Astrocyte of the cerebellum (primary cell): Measurements from ENCODE around the gene SLC36A3.

Source experiments
- DNase-seq: peaks from one replicate; pipeline ENCODE4 v3.0.0-alpha.2; 2011; ENCODE audit warnings: low read depth
- H3K4me3 ChIP-seq: 2 replicates; pipeline ENCODE4 v1.5.1; 2011; ENCODE audit warnings: mild to moderate bottlenecking, low read depth, low read length, moderate library complexity
- in situ Hi-C: cut with HindIII; loops from 2 replicates; pipeline ENCODE4 v1.10.0; 2017; ENCODE audit warnings: low sequenced_read_pairs
- TF ChIP-seq, protein P1 (sequence below): IDR thresholded peaks from 2 replicates; pipeline ENCODE4 v1.5.1; 2012; ENCODE audit warnings: low read length, low read depth, moderate library complexity, mild to moderate bottlenecking; ENCODE audit errors: missing control alignments

Gene SLC36A3

GRCh38 chr5:151283120-151283825 lies 20.3 kb downstream of the SLC36A3 start:
- no peak for DNase-seq
- TF ChIP-seq, protein P1, sequence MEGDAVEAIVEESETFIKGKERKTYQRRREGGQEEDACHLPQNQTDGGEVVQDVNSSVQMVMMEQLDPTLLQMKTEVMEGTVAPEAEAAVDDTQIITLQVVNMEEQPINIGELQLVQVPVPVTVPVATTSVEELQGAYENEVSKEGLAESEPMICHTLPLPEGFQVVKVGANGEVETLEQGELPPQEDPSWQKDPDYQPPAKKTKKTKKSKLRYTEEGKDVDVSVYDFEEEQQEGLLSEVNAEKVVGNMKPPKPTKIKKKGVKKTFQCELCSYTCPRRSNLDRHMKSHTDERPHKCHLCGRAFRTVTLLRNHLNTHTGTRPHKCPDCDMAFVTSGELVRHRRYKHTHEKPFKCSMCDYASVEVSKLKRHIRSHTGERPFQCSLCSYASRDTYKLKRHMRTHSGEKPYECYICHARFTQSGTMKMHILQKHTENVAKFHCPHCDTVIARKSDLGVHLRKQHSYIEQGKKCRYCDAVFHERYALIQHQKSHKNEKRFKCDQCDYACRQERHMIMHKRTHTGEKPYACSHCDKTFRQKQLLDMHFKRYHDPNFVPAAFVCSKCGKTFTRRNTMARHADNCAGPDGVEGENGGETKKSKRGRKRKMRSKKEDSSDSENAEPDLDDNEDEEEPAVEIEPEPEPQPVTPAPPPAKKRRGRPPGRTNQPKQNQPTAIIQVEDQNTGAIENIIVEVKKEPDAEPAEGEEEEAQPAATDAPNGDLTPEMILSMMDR: no peak
- in situ Hi-C loops: no loop called here
- no peak overlapping the region for H3K4me3 ChIP-seq

DNA sequence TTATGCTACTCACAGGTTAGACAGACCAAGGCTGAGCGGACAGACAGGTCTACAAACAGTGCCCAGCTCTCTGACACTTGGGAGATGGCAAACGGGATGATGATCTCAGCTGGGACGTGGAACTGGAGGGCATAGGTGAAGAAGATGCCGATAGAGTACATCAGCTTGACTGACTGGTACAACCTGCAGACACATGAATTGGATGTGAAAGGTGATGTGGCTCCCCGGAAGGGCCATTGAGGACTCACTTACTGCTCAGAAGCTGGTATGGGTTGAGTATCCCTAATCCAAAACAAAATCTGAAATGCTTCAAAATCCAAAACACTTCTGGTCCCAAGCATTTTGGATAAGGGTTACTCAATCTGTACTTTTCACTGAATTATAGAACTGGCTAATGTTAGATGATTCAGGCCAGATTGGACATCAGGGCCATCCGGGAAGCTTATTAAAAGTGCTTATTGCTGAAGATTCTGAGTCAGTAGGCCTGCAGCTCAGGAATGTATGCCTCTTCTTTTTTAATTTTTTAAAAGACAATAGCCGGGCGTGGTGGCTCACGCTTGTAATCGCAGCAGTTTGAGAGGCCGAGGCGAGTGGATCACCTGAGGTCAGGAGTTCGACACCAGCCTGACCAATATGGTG lies 22.4 kb downstream of the SLC36A3 start:
- H3K4me3 ChIP-seq: no peak overlapping the region
- TF ChIP-seq, protein P1: no peak
- in situ Hi-C loops: no loop called here
- DNase-seq: no peak

- no peak overlapping the region for H3K4me3 ChIP-seq
- TF ChIP-seq, protein P1: no peak
- in situ Hi-C loops: no loop called here
Observed at GRCh38 chr5:151280443-151280842, 23.1 kb downstream of the SLC36A3 start.

DNA sequence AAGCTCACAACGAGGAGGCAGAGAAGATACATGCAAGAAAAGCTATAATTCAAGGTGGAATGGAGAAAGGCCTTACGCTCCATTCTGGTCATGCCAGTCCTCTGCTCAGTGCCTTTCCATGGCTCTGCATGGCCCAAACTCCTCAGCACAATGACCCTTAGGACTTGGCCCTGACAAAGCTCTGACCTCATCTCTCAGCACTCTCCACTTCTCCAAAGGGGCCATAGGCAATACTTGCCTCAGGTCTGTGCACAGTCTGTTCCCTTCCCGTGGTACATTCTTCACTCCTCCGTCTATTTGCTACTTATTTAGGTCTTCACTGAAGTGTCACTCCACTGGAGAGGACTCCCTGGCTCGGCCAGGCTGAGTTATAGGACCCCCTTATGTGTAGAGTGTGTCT lies 24.7 kb downstream of the SLC36A3 start:
- TF ChIP-seq, protein P1: no peak
- in situ Hi-C loops: no loop called here
- DNase-seq: no peak
- H3K4me3 ChIP-seq: no peak overlapping the region

More at GRCh38 chr5:151280443-151280842, 23.1 kb downstream of the SLC36A3 start:
- DNase-seq: no peak

DNA sequence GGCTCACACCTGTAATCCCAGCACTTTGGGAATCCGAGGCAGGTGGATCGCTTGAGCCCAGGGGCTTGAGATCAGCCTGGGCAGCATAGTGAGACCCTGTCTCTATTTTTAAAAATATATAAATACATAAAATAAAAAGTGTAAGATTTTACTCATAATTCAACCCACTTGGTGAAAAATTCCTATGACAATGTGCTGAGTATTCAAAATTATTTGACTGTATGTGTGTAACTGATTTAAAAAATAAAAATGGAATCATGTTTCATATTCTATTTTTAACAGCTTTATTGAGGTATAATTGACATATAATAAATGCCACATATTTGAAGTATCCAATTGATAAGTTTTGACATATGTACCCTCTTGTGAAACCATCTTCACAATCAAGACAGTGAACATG lies 27.8 kb downstream of the SLC36A3 start:
- TF ChIP-seq, protein P1: no peak
- in situ Hi-C loops: no loop called here
- H3K4me3 ChIP-seq: no peak overlapping the region
- DNase-seq: no peak

DNA sequence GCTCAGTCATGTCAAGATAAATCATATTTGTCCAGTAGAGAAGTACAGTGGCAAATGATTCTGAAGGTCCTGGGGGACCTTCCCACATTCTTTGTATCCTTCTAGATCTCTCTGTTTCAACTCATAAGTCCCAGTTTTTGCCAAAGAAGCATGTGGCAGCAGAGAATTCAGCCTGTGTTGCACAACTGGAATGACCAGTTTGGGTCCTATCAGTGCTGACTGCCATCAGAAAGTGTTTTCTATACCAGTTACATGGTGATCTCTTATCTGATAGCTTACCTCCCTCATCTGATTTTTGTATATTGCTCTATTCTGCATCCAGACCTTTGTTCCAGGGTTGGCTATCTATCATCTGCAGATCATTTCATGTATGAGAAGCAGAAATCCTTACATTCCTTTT lies 28.9 kb downstream of the SLC36A3 start:
- TF ChIP-seq, protein P1: no peak

More for the DNA sequence above, 28.9 kb downstream of the SLC36A3 start:
- DNase-seq: no peak
- H3K4me3 ChIP-seq: no peak overlapping the region
- in situ Hi-C loops: no loop called here
